HL-60 (cell line): ENCODE results near the gene SLC18B1.

ENCODE experiments used
- CTCF ChIP-seq: IDR thresholded peaks from one replicate; pipeline ENCODE4 v1.5.1; 2011; ENCODE audit warnings: low read length, control low read depth, inconsistent platforms; ENCODE audit not compliant: insufficient read depth
- GABPA ChIP-seq: IDR thresholded peaks from 2 replicates; pipeline ENCODE4 v1.6.1; 2012; ENCODE audit warnings: low read depth
- POLR2AphosphoS5 ChIP-seq: IDR thresholded peaks from 2 replicates; pipeline ENCODE4 v1.6.1; 2012; ENCODE audit warnings: low read depth
- SPI1 ChIP-seq: IDR thresholded peaks from 2 replicates; pipeline ENCODE4 v1.6.1; 2012; ENCODE audit warnings: low read depth, mild to moderate bottlenecking, borderline replicate concordance
- TF ChIP-seq, protein P1 (sequence below): IDR thresholded peaks from 2 replicates; pipeline ENCODE4 v1.6.1; 2012; ENCODE audit warnings: low read depth; ENCODE audit not compliant: insufficient replicate concordance

- TF ChIP-seq CTCF (no peak), POLR2AphosphoS5 (no peak), GABPA (no peak), SPI1 (no peak)
- TF ChIP-seq, protein P1, sequence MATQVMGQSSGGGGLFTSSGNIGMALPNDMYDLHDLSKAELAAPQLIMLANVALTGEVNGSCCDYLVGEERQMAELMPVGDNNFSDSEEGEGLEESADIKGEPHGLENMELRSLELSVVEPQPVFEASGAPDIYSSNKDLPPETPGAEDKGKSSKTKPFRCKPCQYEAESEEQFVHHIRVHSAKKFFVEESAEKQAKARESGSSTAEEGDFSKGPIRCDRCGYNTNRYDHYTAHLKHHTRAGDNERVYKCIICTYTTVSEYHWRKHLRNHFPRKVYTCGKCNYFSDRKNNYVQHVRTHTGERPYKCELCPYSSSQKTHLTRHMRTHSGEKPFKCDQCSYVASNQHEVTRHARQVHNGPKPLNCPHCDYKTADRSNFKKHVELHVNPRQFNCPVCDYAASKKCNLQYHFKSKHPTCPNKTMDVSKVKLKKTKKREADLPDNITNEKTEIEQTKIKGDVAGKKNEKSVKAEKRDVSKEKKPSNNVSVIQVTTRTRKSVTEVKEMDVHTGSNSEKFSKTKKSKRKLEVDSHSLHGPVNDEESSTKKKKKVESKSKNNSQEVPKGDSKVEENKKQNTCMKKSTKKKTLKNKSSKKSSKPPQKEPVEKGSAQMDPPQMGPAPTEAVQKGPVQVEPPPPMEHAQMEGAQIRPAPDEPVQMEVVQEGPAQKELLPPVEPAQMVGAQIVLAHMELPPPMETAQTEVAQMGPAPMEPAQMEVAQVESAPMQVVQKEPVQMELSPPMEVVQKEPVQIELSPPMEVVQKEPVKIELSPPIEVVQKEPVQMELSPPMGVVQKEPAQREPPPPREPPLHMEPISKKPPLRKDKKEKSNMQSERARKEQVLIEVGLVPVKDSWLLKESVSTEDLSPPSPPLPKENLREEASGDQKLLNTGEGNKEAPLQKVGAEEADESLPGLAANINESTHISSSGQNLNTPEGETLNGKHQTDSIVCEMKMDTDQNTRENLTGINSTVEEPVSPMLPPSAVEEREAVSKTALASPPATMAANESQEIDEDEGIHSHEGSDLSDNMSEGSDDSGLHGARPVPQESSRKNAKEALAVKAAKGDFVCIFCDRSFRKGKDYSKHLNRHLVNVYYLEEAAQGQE: no peak
Measured at GRCh38 chr6:132800656-132801055, 2.2 kb upstream of the SLC18B1 start.
